GM12874 (cell line): Measurements from ENCODE around the gene LRFN3.

Experiments
- TF ChIP-seq, protein P1 (sequence below): IDR thresholded peaks from 2 replicates; pipeline ENCODE4 v1.5.1; 2011; ENCODE audit warnings: low read depth, mild to moderate bottlenecking, control low read depth, low read length, moderate library complexity; ENCODE audit not compliant: insufficient read depth

LRFN3 gene

GRCh38 chr19:35896643-35897040 lies 39.5 kb upstream of the LRFN3 start:
- TF ChIP-seq, protein P1, sequence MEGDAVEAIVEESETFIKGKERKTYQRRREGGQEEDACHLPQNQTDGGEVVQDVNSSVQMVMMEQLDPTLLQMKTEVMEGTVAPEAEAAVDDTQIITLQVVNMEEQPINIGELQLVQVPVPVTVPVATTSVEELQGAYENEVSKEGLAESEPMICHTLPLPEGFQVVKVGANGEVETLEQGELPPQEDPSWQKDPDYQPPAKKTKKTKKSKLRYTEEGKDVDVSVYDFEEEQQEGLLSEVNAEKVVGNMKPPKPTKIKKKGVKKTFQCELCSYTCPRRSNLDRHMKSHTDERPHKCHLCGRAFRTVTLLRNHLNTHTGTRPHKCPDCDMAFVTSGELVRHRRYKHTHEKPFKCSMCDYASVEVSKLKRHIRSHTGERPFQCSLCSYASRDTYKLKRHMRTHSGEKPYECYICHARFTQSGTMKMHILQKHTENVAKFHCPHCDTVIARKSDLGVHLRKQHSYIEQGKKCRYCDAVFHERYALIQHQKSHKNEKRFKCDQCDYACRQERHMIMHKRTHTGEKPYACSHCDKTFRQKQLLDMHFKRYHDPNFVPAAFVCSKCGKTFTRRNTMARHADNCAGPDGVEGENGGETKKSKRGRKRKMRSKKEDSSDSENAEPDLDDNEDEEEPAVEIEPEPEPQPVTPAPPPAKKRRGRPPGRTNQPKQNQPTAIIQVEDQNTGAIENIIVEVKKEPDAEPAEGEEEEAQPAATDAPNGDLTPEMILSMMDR: no peak

- TF ChIP-seq, protein P1: no peak
Measured at GRCh38 chr19:35897706-35898451, 38.3 kb upstream of the LRFN3 start.

DNA sequence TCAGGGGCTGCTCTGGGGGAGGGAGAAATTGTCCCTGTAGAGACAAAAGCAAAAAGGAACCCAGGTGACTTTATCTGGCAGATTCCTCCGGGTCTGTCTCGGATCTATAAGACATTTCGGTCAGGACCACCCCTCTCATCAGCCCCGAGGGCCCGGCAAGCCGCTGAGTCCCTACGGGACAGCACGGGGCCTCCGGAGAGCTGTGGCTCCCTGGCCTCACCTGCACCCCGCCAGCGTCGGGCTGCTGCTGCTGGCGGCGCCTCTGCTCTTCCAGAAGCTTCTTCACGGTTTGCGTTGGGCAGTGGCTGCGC lies 37.7 kb upstream of the LRFN3 start:
- TF ChIP-seq, protein P1: no peak

DNA sequence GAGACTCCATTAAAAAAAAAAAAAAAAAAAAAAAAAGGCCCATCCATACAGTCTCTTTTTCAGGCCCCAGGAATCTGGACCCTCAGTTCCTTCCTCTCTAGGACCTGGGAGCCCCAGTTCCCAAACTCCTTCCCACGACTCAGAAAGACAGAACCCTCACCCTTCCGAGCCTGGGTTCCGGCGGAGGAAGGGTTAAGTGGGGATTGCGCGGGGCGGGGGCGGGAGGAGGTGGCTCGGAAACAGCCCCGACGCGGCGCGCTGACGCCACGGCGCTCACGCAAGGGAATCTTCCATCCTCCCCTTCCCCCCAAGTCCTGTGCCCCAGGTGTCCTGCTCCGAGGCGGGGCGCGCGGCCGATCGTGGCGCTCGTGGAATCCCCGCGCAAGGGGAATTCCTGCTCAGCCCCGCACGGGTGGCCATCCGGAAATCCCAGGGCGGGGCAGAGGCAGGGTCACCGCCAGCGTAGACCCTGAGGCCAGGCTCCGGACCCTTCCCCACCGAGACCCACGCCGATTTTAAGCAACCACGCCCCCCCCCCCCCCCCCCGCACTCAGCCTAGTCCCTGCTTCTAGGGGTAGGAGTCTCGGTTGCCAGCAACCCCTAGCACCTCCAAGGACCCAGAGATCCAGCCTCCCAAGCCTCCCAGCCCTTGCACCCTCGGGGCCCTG lies 36.5 kb upstream of the LRFN3 start:
- TF ChIP-seq, protein P1: no peak

DNA sequence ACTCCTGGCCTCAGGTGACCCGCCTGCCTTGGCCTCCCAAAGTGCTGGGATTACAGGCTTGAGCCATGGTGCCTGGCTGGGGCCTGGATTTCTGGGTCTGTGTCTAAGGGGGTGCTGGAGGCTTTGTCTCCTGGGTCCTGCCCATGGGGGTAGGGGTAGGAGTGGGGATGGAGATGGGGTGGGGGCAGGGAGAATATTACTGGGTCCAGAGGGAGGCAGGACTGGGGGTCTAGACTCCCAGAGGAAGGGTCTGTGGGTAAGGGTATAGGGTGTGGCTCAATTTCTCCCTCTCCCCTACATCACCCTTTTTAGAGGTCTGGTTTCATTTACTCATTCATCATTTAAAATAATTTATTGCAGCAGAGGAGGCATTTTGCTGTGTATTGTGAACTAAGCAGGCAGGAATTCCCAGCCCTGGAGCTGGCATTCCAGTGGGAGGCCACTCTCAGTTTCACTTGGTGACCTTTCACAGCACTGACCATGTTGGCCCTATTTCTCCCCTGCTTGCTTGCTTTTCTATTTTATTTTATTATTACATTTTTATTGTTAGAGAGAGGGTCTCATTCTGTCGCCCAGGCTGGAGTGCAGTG lies 35.0 kb upstream of the LRFN3 start:
- TF ChIP-seq, protein P1: no peak

- TF ChIP-seq, protein P1: no peak
Measured at GRCh38 chr19:35901854-35902661, 34.1 kb upstream of the LRFN3 start, which contains the start of gene HCST. Gene HCST (plus strand): TSS chr19:35902529. CDS start chr19:35902594, 65 bp downstream.
